K562 (cell line): Measurements from ENCODE around the gene CMIP. TPM values are rescaled to one million over a fixed set of nuclear protein-coding genes. Genes with fewer than 3 reads are reported as not detected.
A peak's percentile ranks its signal among the peaks of the same experiment; 100 is the strongest.

Experiments used
- ATAC-seq: fragments of 200-7000 bp; cut with Tn5 transposase; 3 replicates; pipeline ENCODE4 v1.9.1; 2020; ENCODE audit warnings: moderate library complexity
- BruUV-seq: library from RNA; stranded (reverse); fragments of 400-500 nt; replicated peaks from 2 replicates; lab custom pipeline; 2021; lab: Mats Ljungman, UMichigan
- CTCF ChIA-PET: fragments of 300-600 bp; formaldehyde crosslinking; extraction: SDS; loops from one replicate; lab custom pipeline; 2021; ENCODE audit warnings: low intra/inter-chr PET ratio; lab: Yijun Ruan, JAX
- POLR2A ChIA-PET: fragments of 300-600, 350-650 bp; sonication (Branson Sonifier 250); formaldehyde crosslinking; extraction: SDS; loops from one replicate; lab custom pipeline; 2021; ENCODE audit warnings: antibody characterized with exemption, inconsistent platforms; lab: Yijun Ruan, JAX
- DNase-seq, 4 experiments: peaks; one replicate each; pipeline versions ENCODE4 v3.0.0 to v3.0.0-alpha.2; 2011 to 2018; ENCODE audit warnings: low spot score in 3 of 4, mixed read lengths in 3 of 4; ENCODE audit errors: extremely low read depth in 1 of 4
- FAIRE-seq: peaks from 2 replicates; lab custom pipeline; 2011; peaks lifted over from hg19 to GRCh38; lab: Jason Lieb, UNC
- H2AFZ ChIP-seq: 2 replicates; pipeline ENCODE4 v1.6.0; 2011; ENCODE audit warnings: low read depth, low read length, control low read depth, inconsistent platforms
- H3K27ac ChIP-seq: fragments of 200-600 bp; 3 replicates; pipeline ENCODE4 v1.8.0; 2011; ENCODE audit warnings: low read depth, mild to moderate bottlenecking, control low read depth, inconsistent platforms, low read length, moderate library complexity, mixed read lengths; ENCODE audit errors: extremely low read depth
- H3K27me3 ChIP-seq, 2 experiments: fragments of 300-600 bp in 1 of 2; 2 replicates in 1 of 2; 3 replicates in 1 of 2; pipeline versions ENCODE4 v1.6.0 to v1.8.0; 2011; ENCODE audit warnings: inconsistent platforms in 2 of 2, low read length in 2 of 2, mild to moderate bottlenecking in 1 of 2, mixed read lengths in 1 of 2, moderate library complexity in 1 of 2; ENCODE audit not compliant: control insufficient read depth in 2 of 2, insufficient read depth in 2 of 2
- H3K36me3 ChIP-seq: fragments of 300-600 bp; 3 replicates; pipeline ENCODE4 v1.8.0; 2011; ENCODE audit warnings: mild to moderate bottlenecking, low read length, inconsistent platforms; ENCODE audit not compliant: control insufficient read depth, insufficient read depth
- H3K4me1 ChIP-seq, 2 experiments: fragments of 200-600 bp in 1 of 2; replicated peaks in 1 of 2; 2 replicates in 1 of 2; 3 replicates in 1 of 2; pipeline versions ENCODE4 v1.5.1 to v1.8.0; 2011; ENCODE audit warnings: inconsistent platforms in 2 of 2, low read length in 2 of 2, mild to moderate bottlenecking in 1 of 2, mixed read lengths in 1 of 2, moderate library complexity in 1 of 2; ENCODE audit not compliant: control insufficient read depth in 2 of 2, insufficient read depth in 2 of 2
- H3K4me2 ChIP-seq: 2 replicates; pipeline ENCODE4 v1.6.1; 2011; ENCODE audit warnings: low read length, control low read depth, inconsistent platforms, mixed read lengths; ENCODE audit not compliant: insufficient read depth
- H3K4me3 ChIP-seq: fragments of 200-600 bp; sonication (generic), shearing (Covaris generic); 2 replicates; pipeline ENCODE4 v1.5.1; 2016; ENCODE audit warnings: control low read depth, inconsistent platforms
- H3K79me2 ChIP-seq: fragments of 200-600 bp; 3 replicates; pipeline ENCODE4 v1.8.0; 2011; ENCODE audit warnings: low read length, inconsistent platforms; ENCODE audit not compliant: control insufficient read depth, insufficient read depth
- H3K9ac ChIP-seq, 2 experiments: 2 replicates each; pipeline versions ENCODE4 v1.6.0 to v1.6.1; 2011; ENCODE audit warnings: low read depth in 2 of 2, low read length in 2 of 2, control low read depth in 1 of 2, inconsistent platforms in 1 of 2, mild to moderate bottlenecking in 1 of 2, mixed read lengths in 1 of 2; ENCODE audit not compliant: insufficient read depth in 1 of 2
- H3K9me1 ChIP-seq: one replicate; pipeline ENCODE4 v1.6.0; 2011; ENCODE audit warnings: inconsistent platforms, mild to moderate bottlenecking, low read length, moderate library complexity; ENCODE audit not compliant: control insufficient read depth, insufficient read depth
- H3K9me3 ChIP-seq: replicated peaks from 2 replicates; pipeline ENCODE4 v1.5.1; 2011; ENCODE audit warnings: low read depth, low read length, inconsistent platforms; ENCODE audit not compliant: control insufficient read depth, insufficient read depth
- H4K20me1 ChIP-seq: replicated peaks from 2 replicates; pipeline ENCODE4 v1.6.1; 2011; ENCODE audit warnings: low read length, inconsistent platforms, mixed read lengths; ENCODE audit not compliant: control insufficient read depth, insufficient read depth
- CXXC5 ChIP-seq: fragments of 250-450 bp; sonication (Bioruptor Pico); IDR thresholded peaks from 2 replicates; pipeline ENCODE4 v1.8.0; 2022; ENCODE audit warnings: inconsistent platforms, mild to moderate bottlenecking, moderate library complexity
- WGBS: fragments of 100-300 bp; shearing (Covaris generic); methylation state at CpG from one replicate; pipeline ENCODE4 v1.1.6; 2016; ENCODE audit warnings: low coverage, mixed read lengths; ENCODE audit not compliant: insufficient coverage; ENCODE audit errors: missing lambda C conversion rate; 5-methylcytosine and 5-hydroxymethylcytosine counted together
- in situ Hi-C: fragments of 300-500 bp; cut with MboI; formaldehyde crosslinking; loops from 4 replicates; pipeline ENCODE4 v1.15.0; 2018; ENCODE audit warnings: inconsistent platforms, mixed read lengths
- intact Hi-C: fragments of 100-400 bp; cut with micrococcal nuclease; formaldehyde crosslinking; loops from 2 replicates; pipeline ENCODE4 v1.14.2; 2022
- polyA plus RNA-seq, 8 experiments: library from polyadenylated mRNA; depleted of rRNA in 4 of 8; stranded (reverse) in 5 of 8; unstranded in 3 of 8; fragments of >200 nt; fragmentation: Nextera tagmentation in 2 of 8; fragmentation: Illumina TruSeq in 1 of 8; extraction: Ambion mirVana in 2 of 8; extraction: Trizol in 1 of 8; gene quantifications; 2 replicates each; pipeline versions ENCODE4 v1.2.1 to v1.2.3, GENCODE V29; 2011 to 2014; ENCODE audit warnings: inconsistent platforms in 1 of 8, missing spikeins in 1 of 8
- total RNA-seq, 7 experiments: library from RNA; depleted of rRNA in 6 of 7; stranded (reverse); fragments of >200 nt in 6 of 7; fragmentation: Illumina TruSeq in 2 of 7; extraction: Trizol in 2 of 7; gene quantifications; 2 replicates each; pipeline versions ENCODE4 v1.2.1 to v1.2.3, GENCODE V29; 2011 to 2021; ENCODE audit warnings: low replicate concordance in 1 of 7
- TF ChIP-seq, protein P1 (sequence below), 3 experiments: IDR thresholded peaks in 2 of 3; conservative IDR thresholded peaks in 1 of 3; 2 replicates each; pipeline ENCODE4 v1.5.1; 2011 to 2012; ENCODE audit warnings: low read length in 3 of 3, mild to moderate bottlenecking in 3 of 3, control low read depth in 2 of 3, improper control_type of control experiment in 1 of 3, inconsistent platforms in 1 of 3, low read depth in 1 of 3, mixed read lengths in 1 of 3, moderate library complexity in 1 of 3; ENCODE audit not compliant: insufficient read depth in 2 of 3
- TF ChIP-seq, protein P2 (sequence below): fragments of 250-450 bp; sonication (Bioruptor Pico); IDR thresholded peaks from 2 replicates; pipeline ENCODE4 v1.5.0; 2021; ENCODE audit warnings: mild to moderate bottlenecking, borderline replicate concordance

The CMIP gene
- total and polyA plus RNA-seq, 9 of the 15 experiments (the other 6 are each of a cell fraction or from before 2014, with no cell fraction given), result 0.94 to 82.5 (median 10.3) TPM

DNA sequence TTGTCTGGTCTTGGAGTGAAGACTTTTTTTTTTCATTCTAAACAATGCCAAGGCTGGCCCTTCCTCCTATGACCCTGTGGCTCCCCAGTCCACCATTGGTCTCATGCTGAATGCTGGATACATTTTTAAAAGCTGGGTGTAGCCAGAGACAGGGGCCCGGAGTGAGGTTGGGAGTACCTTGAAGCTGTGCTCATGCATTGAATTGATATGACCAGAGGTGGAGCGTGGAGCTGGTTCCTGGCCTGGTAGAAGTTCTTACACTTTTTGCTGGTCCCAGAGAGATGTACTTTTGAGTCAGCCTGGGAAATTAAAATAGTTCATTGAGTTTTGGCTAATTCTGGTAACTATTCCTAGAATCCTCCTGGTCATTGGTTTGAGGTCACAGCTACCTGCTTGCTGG lies 83.6 kb downstream of the CMIP start:
- H4K20me1 ChIP-seq, result peaks cover 3% of the 10 kb centered on the region; the same call in 1 of the 2 replicates
- ATAC-seq, result peak; percentile 74
- POLR2A ChIA-PET, result interaction anchor here (3.1 kb wide), 1 partner anchor 12 kb away, joined by 15 read pairs; no protein-coding TSS in a partner anchor
- H3K27me3 ChIP-seq, result no peaks in the 10 kb centered on the region
- BruUV-seq, result no TSS peak
- H3K36me3 ChIP-seq, result peaks cover 7% of the 10 kb centered on the region; the same call in 1 of the 3 replicates
- DNase-seq, result peak; percentile 55 to 60 (median 58)
- H3K4me1 ChIP-seq, result peaks cover 38 to 41% of the 10 kb centered on the region in 2 experiments
- CTCF ChIA-PET, result no interaction called here
- intact Hi-C loops, result no loop called here
- H3K79me2 ChIP-seq, result peaks cover 93% of the 10 kb centered on the region
- 53% methylated on average over 2 of the region's 2 CpGs for WGBS
- no peak overlapping the region for H2AFZ ChIP-seq
- no peak overlapping the region for H3K27ac ChIP-seq
- no peak overlapping the region for H3K4me2 ChIP-seq
- TF ChIP-seq, protein P1, sequence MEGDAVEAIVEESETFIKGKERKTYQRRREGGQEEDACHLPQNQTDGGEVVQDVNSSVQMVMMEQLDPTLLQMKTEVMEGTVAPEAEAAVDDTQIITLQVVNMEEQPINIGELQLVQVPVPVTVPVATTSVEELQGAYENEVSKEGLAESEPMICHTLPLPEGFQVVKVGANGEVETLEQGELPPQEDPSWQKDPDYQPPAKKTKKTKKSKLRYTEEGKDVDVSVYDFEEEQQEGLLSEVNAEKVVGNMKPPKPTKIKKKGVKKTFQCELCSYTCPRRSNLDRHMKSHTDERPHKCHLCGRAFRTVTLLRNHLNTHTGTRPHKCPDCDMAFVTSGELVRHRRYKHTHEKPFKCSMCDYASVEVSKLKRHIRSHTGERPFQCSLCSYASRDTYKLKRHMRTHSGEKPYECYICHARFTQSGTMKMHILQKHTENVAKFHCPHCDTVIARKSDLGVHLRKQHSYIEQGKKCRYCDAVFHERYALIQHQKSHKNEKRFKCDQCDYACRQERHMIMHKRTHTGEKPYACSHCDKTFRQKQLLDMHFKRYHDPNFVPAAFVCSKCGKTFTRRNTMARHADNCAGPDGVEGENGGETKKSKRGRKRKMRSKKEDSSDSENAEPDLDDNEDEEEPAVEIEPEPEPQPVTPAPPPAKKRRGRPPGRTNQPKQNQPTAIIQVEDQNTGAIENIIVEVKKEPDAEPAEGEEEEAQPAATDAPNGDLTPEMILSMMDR (IDR thresholded peaks at IDR 0.05 in 2 of 3, conservative IDR thresholded peaks at IDR 0.05 in 1 of 3; ENCODE audit: insufficient read depth in 2 of 3, low read depth in 1 of 3, low read length in 3 of 3), result peak in 2 of 3 experiments; percentile 25 to 40; a peak in 2 of 6 replicates
- 0 out of 2 replicates have a peak, but pooled peaks have one; percentile 11 for TF ChIP-seq CXXC5 (CRISPR knock-in tag)
- TF ChIP-seq, protein P2, sequence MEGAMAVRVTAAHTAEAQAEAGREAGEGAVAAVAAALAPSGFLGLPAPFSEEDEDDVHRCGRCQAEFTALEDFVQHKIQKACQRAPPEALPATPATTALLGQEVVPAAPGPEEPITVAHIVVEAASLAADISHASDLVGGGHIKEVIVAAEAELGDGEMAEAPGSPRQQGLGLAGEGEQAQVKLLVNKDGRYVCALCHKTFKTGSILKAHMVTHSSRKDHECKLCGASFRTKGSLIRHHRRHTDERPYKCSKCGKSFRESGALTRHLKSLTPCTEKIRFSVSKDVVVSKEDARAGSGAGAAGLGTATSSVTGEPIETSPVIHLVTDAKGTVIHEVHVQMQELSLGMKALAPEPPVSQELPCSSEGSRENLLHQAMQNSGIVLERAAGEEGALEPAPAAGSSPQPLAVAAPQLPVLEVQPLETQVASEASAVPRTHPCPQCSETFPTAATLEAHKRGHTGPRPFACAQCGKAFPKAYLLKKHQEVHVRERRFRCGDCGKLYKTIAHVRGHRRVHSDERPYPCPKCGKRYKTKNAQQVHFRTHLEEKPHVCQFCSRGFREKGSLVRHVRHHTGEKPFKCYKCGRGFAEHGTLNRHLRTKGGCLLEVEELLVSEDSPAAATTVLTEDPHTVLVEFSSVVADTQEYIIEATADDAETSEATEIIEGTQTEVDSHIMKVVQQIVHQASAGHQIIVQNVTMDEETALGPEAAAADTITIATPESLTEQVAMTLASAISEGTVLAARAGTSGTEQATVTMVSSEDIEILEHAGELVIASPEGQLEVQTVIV (CRISPR knock-in tag), result no peak
- peaks cover 14% of the 10 kb centered on the region for H3K9me1 ChIP-seq
- in situ Hi-C loops, result no loop called here
- no peak for FAIRE-seq
- H3K4me3 ChIP-seq, result no peak overlapping the region
- no peaks in the 10 kb centered on the region for H3K9me3 ChIP-seq
- H3K9ac ChIP-seq, result no peak overlapping the region
